Endothelial cell of umbilical vein (primary cell): ENCODE data around the gene SPDYC. TPM values are rescaled to one million over a fixed set of nuclear protein-coding genes. Genes with fewer than 3 reads are reported as not detected.

Source experiments
- BruUV-seq: library from RNA; stranded (reverse); fragments of 400-500 nt; replicated peaks from 2 replicates; lab custom pipeline; 2021; lab: Mats Ljungman, UMichigan
- CTCF ChIA-PET: fragments of 300-600, 350-600 bp; sonication (Branson Sonifier 250); formaldehyde crosslinking; loops from one replicate; lab custom pipeline; 2021; ENCODE audit warnings: antibody characterized with exemption, inconsistent platforms; lab: Charles Lee
- POLR2A ChIA-PET: fragments of 300-600, 350-600 bp; sonication (Branson Sonifier 250); formaldehyde crosslinking; loops from one replicate; lab custom pipeline; 2021; ENCODE audit warnings: antibody characterized with exemption, inconsistent platforms; lab: Charles Lee
- DNase-seq: peaks from one replicate; pipeline ENCODE4 v3.0.0-alpha.2; 2011; ENCODE audit warnings: low read depth, low spot score
- FAIRE-seq: peaks from 2 replicates; lab custom pipeline; 2011; peaks lifted over from hg19 to GRCh38; lab: Jason Lieb, UNC
- H2AFZ ChIP-seq: 2 replicates; pipeline ENCODE4 v1.6.0; 2012; ENCODE audit warnings: low read depth, low read length, control low read depth, inconsistent platforms
- H3K27ac ChIP-seq: 2 replicates; pipeline ENCODE4 v1.5.1; 2011; ENCODE audit warnings: low read depth, mild to moderate bottlenecking, control low read depth, low read length, moderate library complexity; ENCODE audit not compliant: insufficient read depth
- H3K27me3 ChIP-seq, 2 experiments: 2 replicates each; pipeline versions ENCODE4 v1.6.0 to v1.6.1; 2011; ENCODE audit warnings: low read length in 2 of 2, mixed read lengths in 1 of 2; ENCODE audit not compliant: control insufficient read depth in 2 of 2, insufficient read depth in 2 of 2
- H3K36me3 ChIP-seq, 2 experiments: 2 replicates in 1 of 2; 3 replicates in 1 of 2; pipeline ENCODE4 v1.5.1; 2011; ENCODE audit warnings: low read length in 2 of 2, mild to moderate bottlenecking in 1 of 2, moderate library complexity in 1 of 2; ENCODE audit not compliant: control insufficient read depth in 2 of 2, insufficient read depth in 2 of 2; ENCODE audit errors: extremely low read depth in 1 of 2
- H3K4me1 ChIP-seq: 3 replicates; pipeline ENCODE4 v1.5.1; 2011; ENCODE audit warnings: mild to moderate bottlenecking, low read length; ENCODE audit not compliant: control insufficient read depth, insufficient read depth; ENCODE audit errors: extremely low read depth
- H3K4me2 ChIP-seq: 2 replicates; pipeline ENCODE4 v1.6.1; 2011; ENCODE audit warnings: low read length, control low read depth, mixed read lengths; ENCODE audit not compliant: insufficient read depth
- H3K4me3 ChIP-seq, 3 experiments: fragments of 200-600 bp in 1 of 3; sonication (generic), shearing (Covaris generic) in 1 of 3; replicated peaks in 1 of 3; 2 replicates each; pipeline ENCODE4 v1.5.1; 2011 to 2016; ENCODE audit warnings: control low read depth in 3 of 3, low read length in 3 of 3, mild to moderate bottlenecking in 2 of 3, inconsistent platforms in 1 of 3, low read depth in 1 of 3, moderate library complexity in 1 of 3; ENCODE audit not compliant: insufficient read depth in 1 of 3
- H3K79me2 ChIP-seq: 2 replicates; pipeline ENCODE4 v1.6.0; 2012; ENCODE audit warnings: low read length, inconsistent platforms; ENCODE audit not compliant: control insufficient read depth, insufficient read depth
- H3K9ac ChIP-seq: replicated peaks from 2 replicates; pipeline ENCODE3; 2011; ENCODE audit warnings: low read length, control low read depth; ENCODE audit not compliant: insufficient read depth; ENCODE audit errors: extremely low read depth
- H3K9me1 ChIP-seq: replicated peaks from 3 replicates; pipeline ENCODE4 v1.6.0; 2011; ENCODE audit warnings: mild to moderate bottlenecking, low read length; ENCODE audit not compliant: control insufficient read depth, insufficient read depth; ENCODE audit errors: extremely low read depth
- H3K9me3 ChIP-seq: replicated peaks from 2 replicates; pipeline ENCODE4 v1.5.1; 2012; ENCODE audit warnings: low read length, inconsistent platforms; ENCODE audit not compliant: control insufficient read depth, insufficient read depth
- H4K20me1 ChIP-seq: replicated peaks from 2 replicates; pipeline ENCODE3; 2011; ENCODE audit warnings: mild to moderate bottlenecking, low read length; ENCODE audit not compliant: control insufficient read depth, insufficient read depth; ENCODE audit errors: extremely low read depth
- CTCF ChIP-seq, 2 donors: IDR thresholded peaks; 1 replicate in 1 of 2; 2 replicates in 1 of 2; pipeline ENCODE4 v1.5.1; 2011; ENCODE audit warnings: low read length in 2 of 2, mild to moderate bottlenecking in 2 of 2, moderate library complexity in 2 of 2, control low read depth in 1 of 2, inconsistent platforms in 1 of 2, low read depth in 1 of 2; ENCODE audit not compliant: insufficient read depth in 1 of 2; ENCODE audit errors: extremely low read depth in 1 of 2
- EZH2 ChIP-seq: IDR thresholded peaks from 2 replicates; pipeline ENCODE4 v1.6.1; 2012; ENCODE audit warnings: borderline replicate concordance, low read depth, mild to moderate bottlenecking, moderate library complexity, low read length, inconsistent platforms; ENCODE audit not compliant: severe bottlenecking
- FOS ChIP-seq: IDR thresholded peaks from 2 replicates; pipeline ENCODE4 v1.6.1; 2011; ENCODE audit warnings: mild to moderate bottlenecking, low read length, moderate library complexity, borderline replicate concordance; ENCODE audit not compliant: insufficient read depth
- GATA2 ChIP-seq: IDR thresholded peaks from 2 replicates; pipeline ENCODE4 v1.7.0; 2011; ENCODE audit warnings: low read depth, mild to moderate bottlenecking, moderate library complexity, mixed read lengths, low read length; ENCODE audit not compliant: insufficient read length, insufficient read depth
- JUN ChIP-seq: IDR thresholded peaks from 2 replicates; pipeline ENCODE4 v1.6.1; 2011; ENCODE audit warnings: borderline replicate concordance, low read depth; ENCODE audit not compliant: insufficient read length, insufficient read depth
- MYC ChIP-seq: IDR thresholded peaks from one replicate; pipeline ENCODE4 v1.6.1; 2011; ENCODE audit warnings: mild to moderate bottlenecking, low read depth, low read length
- POLR2A ChIP-seq: IDR thresholded peaks from 2 replicates; pipeline ENCODE4 v1.6.1; 2012; ENCODE audit warnings: low read depth, mild to moderate bottlenecking, control low read depth, low read length
- POLR2AphosphoS5 ChIP-seq: IDR thresholded peaks from 2 replicates; pipeline ENCODE4 v1.6.1; 2012; ENCODE audit warnings: low read depth, mild to moderate bottlenecking, control low read depth, low read length, moderate library complexity; ENCODE audit not compliant: insufficient read depth
- dilution Hi-C: fragments of 300-500 bp; cut with MboI; formaldehyde crosslinking; loops from one replicate; pipeline ENCODE4 v1.15.0; 2019; ENCODE audit warnings: low sequenced_read_pairs; ENCODE audit not compliant: extremely low pct_ligation_motif_present
- intact Hi-C: fragments of 100-400 bp; cut with micrococcal nuclease; formaldehyde crosslinking; loops from one replicate; pipeline ENCODE4 v1.10.0; 2022
- polyA plus RNA-seq, 4 experiments: library from polyadenylated mRNA; depleted of rRNA in 3 of 4; stranded (reverse) in 3 of 4; unstranded in 1 of 4; fragments of >200 nt; gene quantifications; 2 replicates each; pipeline versions ENCODE4 v1.2.1 to v1.2.3, GENCODE V29; 2011 to 2012; ENCODE audit warnings: missing spikeins in 1 of 4
- total RNA-seq: library from RNA; stranded (reverse); gene quantifications from 2 replicates; pipeline ENCODE4 v1.2.3, GENCODE V29; 2021
- TF ChIP-seq, protein P1 (sequence below): IDR thresholded peaks from 2 replicates; pipeline ENCODE4 v1.6.1; 2011; ENCODE audit not compliant: insufficient read depth, insufficient read length

Gene SPDYC
- total and polyA plus RNA-seq, 2 donors (not counting 3 experiments of a cell fraction or from before 2014, with no cell fraction given) = not detected

- Histone ChIP-seq H3K36me3 (no peaks in the 10 kb centered on the region), H3K4me1 (no peaks in the 10 kb centered on the region), H3K79me2 (no peaks in the 10 kb centered on the region), H2AFZ (no peak overlapping the region), H3K9me1 (no peaks in the 10 kb centered on the region), H3K4me2 (no peak overlapping the region), H3K9me3 (no peaks in the 10 kb centered on the region), H4K20me1 (no peaks in the 10 kb centered on the region), H3K27me3 (peaks cover 3 to 24% of the 10 kb centered on the region in 2 experiments), H3K27ac (no peak overlapping the region), H3K4me3 (no peak overlapping the region), H3K9ac (no peak overlapping the region)
- ChIA-PET POLR2A (no interaction called here), CTCF (no interaction called here)
- TF ChIP-seq, protein P1, sequence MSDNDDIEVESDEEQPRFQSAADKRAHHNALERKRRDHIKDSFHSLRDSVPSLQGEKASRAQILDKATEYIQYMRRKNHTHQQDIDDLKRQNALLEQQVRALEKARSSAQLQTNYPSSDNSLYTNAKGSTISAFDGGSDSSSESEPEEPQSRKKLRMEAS = no peak
- TF ChIP-seq GATA2 (no peak), EZH2 (no peak), CTCF (IDR thresholded peaks at IDR 0.05; ENCODE audit: extremely low read depth in 1 of 2, insufficient read depth in 1 of 2, low read depth in 1 of 2, low read length in 2 of 2) (no peak), POLR2AphosphoS5 (no peak), POLR2A (no peak), MYC (no peak), JUN (no peak), FOS (no peak)
- no TSS peak for BruUV-seq
- no peak for DNase-seq
- peak; percentile 47 for FAIRE-seq
- intact Hi-C loops = no loop called here
- dilution Hi-C loops = no loop called here
Observed at GRCh38 chr11:65141896-65142494, 28.0 kb upstream of the SPDYC start.
